Esophagus muscularis mucosa (tissue), 4 donors: ENCODE data around the gene ENOX1.

Experiments
- EP300 ChIP-seq: sonication (generic); formaldehyde crosslinking; IDR thresholded peaks from one replicate; pipeline ENCODE4 v1.6.1; 2017; ENCODE audit warnings: antibody characterized with exemption
- POLR2A ChIP-seq: fragments of 450-650 bp; IDR thresholded peaks from one replicate; pipeline ENCODE4 v1.6.1; 2017; ENCODE audit warnings: antibody characterized with exemption, moderate library complexity, mild to moderate bottlenecking, low read depth
- TF ChIP-seq, protein P1 (sequence below), 3 experiments: fragments of 200-600 bp in 2 of 3; fragments of 450-650 bp in 1 of 3; sonication (generic) in 2 of 3; IDR thresholded peaks; one replicate each; pipeline ENCODE4 v1.5.1; 2017 to 2019; ENCODE audit warnings: antibody characterized with exemption in 3 of 3, mild to moderate bottlenecking in 2 of 3, moderate library complexity in 1 of 3

DNA sequence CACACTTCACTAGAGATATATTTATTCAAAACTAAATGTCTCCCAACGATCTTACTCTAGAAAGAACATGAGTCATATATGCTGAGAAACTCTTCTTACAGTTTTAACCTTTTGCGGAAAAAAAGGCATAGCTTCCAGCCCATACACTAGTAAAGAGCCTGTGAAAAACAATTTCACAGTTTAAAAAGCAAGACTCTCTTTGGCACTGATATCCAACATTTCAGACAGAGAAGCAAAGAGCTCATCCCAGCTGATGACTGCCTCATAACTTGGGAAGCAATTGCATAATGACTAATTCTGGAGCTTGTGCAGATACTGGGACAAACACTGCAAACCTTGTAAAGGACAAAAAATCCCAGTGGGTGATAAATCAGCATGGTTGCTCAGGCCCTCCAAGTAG, 88.0 kb downstream of the ENOX1 start:
- TF ChIP-seq, protein P1, sequence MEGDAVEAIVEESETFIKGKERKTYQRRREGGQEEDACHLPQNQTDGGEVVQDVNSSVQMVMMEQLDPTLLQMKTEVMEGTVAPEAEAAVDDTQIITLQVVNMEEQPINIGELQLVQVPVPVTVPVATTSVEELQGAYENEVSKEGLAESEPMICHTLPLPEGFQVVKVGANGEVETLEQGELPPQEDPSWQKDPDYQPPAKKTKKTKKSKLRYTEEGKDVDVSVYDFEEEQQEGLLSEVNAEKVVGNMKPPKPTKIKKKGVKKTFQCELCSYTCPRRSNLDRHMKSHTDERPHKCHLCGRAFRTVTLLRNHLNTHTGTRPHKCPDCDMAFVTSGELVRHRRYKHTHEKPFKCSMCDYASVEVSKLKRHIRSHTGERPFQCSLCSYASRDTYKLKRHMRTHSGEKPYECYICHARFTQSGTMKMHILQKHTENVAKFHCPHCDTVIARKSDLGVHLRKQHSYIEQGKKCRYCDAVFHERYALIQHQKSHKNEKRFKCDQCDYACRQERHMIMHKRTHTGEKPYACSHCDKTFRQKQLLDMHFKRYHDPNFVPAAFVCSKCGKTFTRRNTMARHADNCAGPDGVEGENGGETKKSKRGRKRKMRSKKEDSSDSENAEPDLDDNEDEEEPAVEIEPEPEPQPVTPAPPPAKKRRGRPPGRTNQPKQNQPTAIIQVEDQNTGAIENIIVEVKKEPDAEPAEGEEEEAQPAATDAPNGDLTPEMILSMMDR (IDR thresholded peaks at IDR 0.05), result no peak
- no peak for TF ChIP-seq EP300
- TF ChIP-seq POLR2A, result no peak
